Activated CD8-positive, alpha-beta T cell treated with anti-CD3 and anti-CD28 coated beads, Interleukin-2, amount 10 ng/mL, durations not matched to agents 7 days and 5 days (primary cell): ENCODE measurements around the gene B3GLCT. TPM values are rescaled to one million over a fixed set of nuclear protein-coding genes. Genes with fewer than 3 reads are reported as not detected.

Experiments used
- ATAC-seq: fragments of 150-1000 bp; cut with Tn5 transposase; one replicate; pipeline ENCODE4 v1.10.0; 2021; ENCODE audit warnings: moderate library complexity
- CTCF ChIA-PET: fragments of 350-600 bp; sonication (Branson Sonifier 250); formaldehyde crosslinking; loops from one replicate; lab custom pipeline; 2021; ENCODE audit warnings: antibody characterized with exemption; lab: Charles Lee
- POLR2A ChIA-PET: fragments of 350-600 bp; sonication (Branson Sonifier 250); formaldehyde crosslinking; loops from one replicate; lab custom pipeline; 2021; ENCODE audit warnings: antibody characterized with exemption; lab: Charles Lee
- DNase-seq: peaks from one replicate; pipeline ENCODE4 v3.0.0-alpha.2; 2020
- H3K27ac Mint-ChIP-seq: one replicate; pipeline ENCODE4 v1.8.0; 2021; ENCODE audit warnings: mild to moderate bottlenecking, mixed read lengths
- H3K27me3 Mint-ChIP-seq: one replicate; pipeline ENCODE4 v1.8.0; 2021; ENCODE audit warnings: low read depth, mixed read lengths
- H3K36me3 Mint-ChIP-seq: one replicate; pipeline ENCODE4 v1.8.0; 2021; ENCODE audit warnings: low read depth, mixed read lengths
- H3K4me1 Mint-ChIP-seq: one replicate; pipeline ENCODE4 v1.8.0; 2021; ENCODE audit warnings: low read depth, mixed read lengths
- H3K4me3 Mint-ChIP-seq: one replicate; pipeline ENCODE4 v1.8.0; 2021; ENCODE audit warnings: mild to moderate bottlenecking, mixed read lengths
- H3K9me3 Mint-ChIP-seq: one replicate; pipeline ENCODE4 v1.8.0; 2022; ENCODE audit warnings: mixed read lengths; ENCODE audit not compliant: insufficient read depth
- total RNA-seq, 2 experiments: library from RNA; stranded (reverse); gene quantifications; one replicate each; pipeline ENCODE4 v1.2.3, GENCODE V29; 2021

B3GLCT gene
- total RNA-seq, 2 experiments from 2014 or later = 5.0 to 5.5 TPM

GRCh38 chr13:31184981-31185645 lies 14.7 kb upstream of the B3GLCT start:
- Mint-ChIP-seq H3K27me3 (peaks cover 4% of the 10 kb centered on the region), H3K4me1 (no peaks in the 10 kb centered on the region), H3K9me3 (no peaks in the 10 kb centered on the region), H3K4me3 (no peak overlapping the region), H3K36me3 (no peaks in the 10 kb centered on the region), H3K27ac (no peak overlapping the region)
- CTCF ChIA-PET = interaction anchor here (0.9 kb wide), 1 partner anchor 52 kb away, joined by 3 read pairs; no protein-coding TSS in a partner anchor
- POLR2A ChIA-PET = no interaction called here
- ATAC-seq (no peak), DNase-seq (no peak)

DNA sequence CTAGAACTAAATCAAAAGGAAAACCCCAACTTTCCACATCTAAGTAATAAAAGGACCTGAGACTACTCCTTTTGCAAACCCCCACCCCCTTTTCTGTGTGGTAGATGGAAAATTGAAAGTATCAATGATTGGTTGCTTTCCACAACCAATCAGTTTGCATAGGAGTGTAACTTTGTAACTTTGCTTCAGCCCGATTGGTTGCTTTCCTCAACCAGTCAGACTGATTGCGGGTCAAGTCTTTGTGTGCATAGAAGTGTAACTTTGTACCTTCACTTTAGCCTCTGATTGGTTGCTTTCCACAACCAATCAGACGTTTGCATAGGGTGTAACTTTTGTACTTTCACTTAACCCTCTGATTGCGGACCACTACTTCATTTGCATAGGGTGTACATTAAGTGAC lies 8.0 kb upstream of the B3GLCT start:
- ChIA-PET CTCF (no interaction called here), POLR2A (no interaction called here)
- Mint-ChIP-seq H3K36me3 (no peaks in the 10 kb centered on the region), H3K4me1 (no peaks in the 10 kb centered on the region), H3K27me3 (peaks cover 12% of the 10 kb centered on the region), H3K9me3 (no peaks in the 10 kb centered on the region), H3K27ac (no peak overlapping the region), H3K4me3 (no peak overlapping the region)
- no peak for ATAC-seq
- no peak for DNase-seq

- H3K9me3 Mint-ChIP-seq = no peaks in the 10 kb centered on the region
- no peaks in the 10 kb centered on the region for H3K36me3 Mint-ChIP-seq
- CTCF ChIA-PET = no interaction called here
- H3K27me3 Mint-ChIP-seq = peaks cover 12% of the 10 kb centered on the region
- no peak overlapping the region for H3K27ac Mint-ChIP-seq
- ATAC-seq = no peak
- H3K4me3 Mint-ChIP-seq = no peak overlapping the region
- no peak for DNase-seq
- no peaks in the 10 kb centered on the region for H3K4me1 Mint-ChIP-seq
- POLR2A ChIA-PET = no interaction called here
Observed at GRCh38 chr13:31192306-31192705, 7.5 kb upstream of the B3GLCT start.

DNA sequence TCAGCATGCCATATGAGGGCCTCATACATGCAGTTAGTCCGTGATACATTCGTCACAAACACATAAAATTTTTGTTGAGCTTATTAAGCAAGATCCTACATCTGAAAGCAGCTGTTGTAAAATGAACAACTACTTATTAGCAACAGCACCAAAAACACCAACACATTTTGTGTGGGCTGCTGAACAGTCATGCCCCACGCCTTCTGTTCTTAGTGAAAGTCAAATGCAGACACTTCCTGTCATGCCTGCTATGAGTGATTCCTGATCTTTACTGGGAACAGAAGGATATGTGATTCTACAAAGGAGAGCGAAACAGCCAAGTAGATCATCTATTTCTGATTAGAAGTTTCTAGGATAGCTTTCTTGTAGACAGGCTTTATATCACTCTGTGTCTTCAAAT lies 4.2 kb upstream of the B3GLCT start:
- Mint-ChIP-seq H3K36me3 (no peaks in the 10 kb centered on the region), H3K27ac (no peak overlapping the region)

DNA sequence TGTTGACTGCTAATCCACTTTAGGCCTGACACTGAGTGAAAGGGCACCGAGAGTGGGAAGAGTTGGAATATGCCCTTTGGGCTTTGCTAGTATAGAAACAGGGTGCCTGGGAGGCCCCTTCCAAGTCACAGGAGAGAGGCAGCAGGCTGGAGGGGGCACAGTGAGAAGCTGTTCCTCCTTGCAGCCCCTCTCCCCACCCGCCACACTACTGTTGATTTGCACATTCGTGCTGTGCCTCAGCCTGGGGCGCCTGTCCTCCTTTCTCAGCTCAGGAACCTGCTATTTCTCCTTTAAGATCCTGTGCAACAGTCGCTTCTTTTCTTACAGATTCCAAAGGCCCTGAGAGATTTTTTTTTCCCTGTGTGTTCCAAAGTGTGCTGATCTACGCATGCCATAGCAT lies 2.8 kb upstream of the B3GLCT start:
- POLR2A ChIA-PET = no interaction called here
- DNase-seq (no peak), ATAC-seq (no peak)
- Mint-ChIP-seq H3K36me3 (no peaks in the 10 kb centered on the region), H3K27ac (no peak overlapping the region), H3K4me3 (no peak overlapping the region), H3K27me3 (peaks cover 4% of the 10 kb centered on the region), H3K9me3 (no peaks in the 10 kb centered on the region), H3K4me1 (peaks cover 13% of the 10 kb centered on the region)
- CTCF ChIA-PET = no interaction called here

More for the DNA sequence above, 4.2 kb upstream of the B3GLCT start:
- POLR2A ChIA-PET = no interaction called here
- peaks cover 6% of the 10 kb centered on the region for H3K4me1 Mint-ChIP-seq
- no peak for ATAC-seq
- H3K4me3 Mint-ChIP-seq = no peak overlapping the region
- CTCF ChIA-PET = interaction anchor here (1.3 kb wide), 1 partner anchor 151 kb away, joined by 3 read pairs; no protein-coding TSS in a partner anchor
- peaks cover 9% of the 10 kb centered on the region for H3K27me3 Mint-ChIP-seq
- DNase-seq = no peak
- no peaks in the 10 kb centered on the region for H3K9me3 Mint-ChIP-seq

GRCh38 chr13:31198519-31198918 lies 1.3 kb upstream of the B3GLCT start:
- no peak overlapping the region for H3K27ac Mint-ChIP-seq
- no peak overlapping the region for H3K4me3 Mint-ChIP-seq
- peaks cover 4% of the 10 kb centered on the region for H3K27me3 Mint-ChIP-seq
- CTCF ChIA-PET = interaction anchor here (1.0 to 1.3 kb wide), 2 partner anchors 9 to 19 kb away, joined by 3 read pairs; no protein-coding TSS in a partner anchor
- POLR2A ChIA-PET = no interaction called here
- ATAC-seq (no peak), DNase-seq (no peak)
- no peaks in the 10 kb centered on the region for H3K9me3 Mint-ChIP-seq
- no peaks in the 10 kb centered on the region for H3K36me3 Mint-ChIP-seq
- H3K4me1 Mint-ChIP-seq = peaks cover 13% of the 10 kb centered on the region

DNA sequence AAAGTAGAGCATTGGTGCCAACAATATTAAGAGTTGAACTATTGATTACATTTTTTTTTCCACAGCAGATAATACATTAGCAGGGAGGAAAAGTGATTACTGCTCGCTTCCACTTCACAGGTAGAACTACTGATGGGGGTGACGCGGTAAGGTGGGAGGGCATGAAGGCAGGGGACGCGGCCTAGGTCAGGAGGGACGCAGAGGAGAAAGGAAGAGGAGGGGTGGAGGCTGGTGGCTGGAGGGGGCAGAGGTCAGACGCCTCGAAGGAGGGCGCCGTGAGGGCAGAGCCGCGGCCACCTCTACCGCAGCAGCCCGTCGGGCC lies 287 bp upstream of the B3GLCT start:
- Mint-ChIP-seq H3K9me3 (no peaks in the 10 kb centered on the region), H3K27ac (peak overlapping the region; percentile 83), H3K36me3 (no peaks in the 10 kb centered on the region), H3K4me1 (peaks cover 20% of the 10 kb centered on the region), H3K27me3 (peaks cover 4% of the 10 kb centered on the region), H3K4me3 (peak overlapping the region; percentile 78)
- POLR2A ChIA-PET = interaction anchor here (0.7 kb wide), 2 partner anchors 39 to 584 kb away, joined by 3 read pairs; no protein-coding TSS in a partner anchor
- DNase-seq = no peak
- peak; percentile 27 for ATAC-seq
- CTCF ChIA-PET = interaction anchor here (0.8 to 2.7 kb wide), 13 partner anchors 9 to 227 kb away, joined by 3 to 10 read pairs (median 4); no protein-coding TSS in a partner anchor

DNA sequence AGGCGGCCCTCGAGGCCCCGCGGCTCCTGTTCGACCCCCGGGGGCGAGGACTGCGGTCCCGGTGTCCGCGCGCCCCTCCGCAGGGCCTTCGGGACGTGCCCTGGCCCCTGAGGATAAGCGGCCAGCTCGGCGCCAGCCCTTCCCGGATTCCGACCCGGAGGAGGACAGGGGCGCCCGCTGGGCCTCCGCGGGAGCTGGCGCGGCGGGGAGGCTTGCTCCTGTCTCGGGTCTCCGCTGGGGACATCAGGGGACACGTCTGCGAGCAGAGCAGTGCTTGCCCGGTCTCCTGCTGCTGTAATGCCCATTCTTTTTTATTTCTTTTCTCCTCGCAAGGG lies 829 bp downstream of the B3GLCT start:
- POLR2A ChIA-PET = interaction anchor here (0.9 kb wide), 1 partner anchor 38 kb away, joined by 3 read pairs; no protein-coding TSS in a partner anchor
- CTCF ChIA-PET = interaction anchor here (0.9 to 2.7 kb wide), 6 partner anchors 11 to 45 kb away, joined by 3 to 10 read pairs (median 5); no protein-coding TSS in a partner anchor
- no peaks in the 10 kb centered on the region for H3K36me3 Mint-ChIP-seq
- peaks cover 25% of the 10 kb centered on the region for H3K4me1 Mint-ChIP-seq
- H3K27ac Mint-ChIP-seq = peak overlapping the region; percentile 79
- no peaks in the 10 kb centered on the region for H3K9me3 Mint-ChIP-seq
- peak; percentile 31 for ATAC-seq
- DNase-seq = peak; percentile 40
- peak overlapping the region; percentile 76 for H3K4me3 Mint-ChIP-seq
- peaks cover 4% of the 10 kb centered on the region for H3K27me3 Mint-ChIP-seq

GRCh38 chr13:31201341-31202031 lies 1.7 kb downstream of the B3GLCT start:
- peaks cover 25% of the 10 kb centered on the region for H3K4me1 Mint-ChIP-seq
- no peak for ATAC-seq
- H3K4me3 Mint-ChIP-seq = peak overlapping the region; percentile 76
- ChIA-PET CTCF (interaction anchor here (0.6 to 2.7 kb wide), 9 partner anchors 10 to 45 kb away, joined by 3 to 10 read pairs (median 3); no protein-coding TSS in a partner anchor), POLR2A (interaction anchor here (0.9 kb wide), 1 partner anchor 39 kb away, joined by 3 read pairs; no protein-coding TSS in a partner anchor)
- H3K27ac Mint-ChIP-seq = peak overlapping the region; percentile 79
- H3K27me3 Mint-ChIP-seq = peaks cover 4% of the 10 kb centered on the region
- no peaks in the 10 kb centered on the region for H3K36me3 Mint-ChIP-seq
- H3K9me3 Mint-ChIP-seq = no peaks in the 10 kb centered on the region
- no peak for DNase-seq

DNA sequence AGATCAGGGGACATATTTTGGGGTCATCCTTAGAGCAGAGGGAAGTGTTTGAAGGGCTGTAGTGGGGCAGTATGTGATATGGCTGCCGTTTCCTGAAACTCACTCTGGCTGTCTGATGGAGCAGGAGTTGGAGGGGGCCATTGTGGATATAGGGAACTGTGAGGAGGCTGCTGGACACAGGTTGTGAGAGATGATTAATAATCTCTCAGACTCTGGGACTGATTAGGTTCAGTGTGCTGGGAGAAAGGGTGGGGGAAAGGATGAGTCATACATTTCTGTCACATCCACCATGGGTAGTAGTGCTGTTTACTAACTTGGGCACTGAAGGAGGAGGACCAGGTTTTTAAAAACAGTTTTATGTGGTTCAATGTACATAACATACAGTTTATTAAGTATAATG lies 4.8 kb downstream of the B3GLCT start:
- no peak overlapping the region for H3K27ac Mint-ChIP-seq
- H3K27me3 Mint-ChIP-seq = no peaks in the 10 kb centered on the region
- ATAC-seq (no peak), DNase-seq (peak; percentile 31)
- POLR2A ChIA-PET = interaction anchor here (0.7 kb wide), 1 partner anchor 66 kb away, joined by 3 read pairs; no protein-coding TSS in a partner anchor
- CTCF ChIA-PET = no interaction called here
- no peaks in the 10 kb centered on the region for H3K36me3 Mint-ChIP-seq
- H3K9me3 Mint-ChIP-seq = no peaks in the 10 kb centered on the region
- H3K4me1 Mint-ChIP-seq = peaks cover 22% of the 10 kb centered on the region
- H3K4me3 Mint-ChIP-seq = no peak overlapping the region

DNA sequence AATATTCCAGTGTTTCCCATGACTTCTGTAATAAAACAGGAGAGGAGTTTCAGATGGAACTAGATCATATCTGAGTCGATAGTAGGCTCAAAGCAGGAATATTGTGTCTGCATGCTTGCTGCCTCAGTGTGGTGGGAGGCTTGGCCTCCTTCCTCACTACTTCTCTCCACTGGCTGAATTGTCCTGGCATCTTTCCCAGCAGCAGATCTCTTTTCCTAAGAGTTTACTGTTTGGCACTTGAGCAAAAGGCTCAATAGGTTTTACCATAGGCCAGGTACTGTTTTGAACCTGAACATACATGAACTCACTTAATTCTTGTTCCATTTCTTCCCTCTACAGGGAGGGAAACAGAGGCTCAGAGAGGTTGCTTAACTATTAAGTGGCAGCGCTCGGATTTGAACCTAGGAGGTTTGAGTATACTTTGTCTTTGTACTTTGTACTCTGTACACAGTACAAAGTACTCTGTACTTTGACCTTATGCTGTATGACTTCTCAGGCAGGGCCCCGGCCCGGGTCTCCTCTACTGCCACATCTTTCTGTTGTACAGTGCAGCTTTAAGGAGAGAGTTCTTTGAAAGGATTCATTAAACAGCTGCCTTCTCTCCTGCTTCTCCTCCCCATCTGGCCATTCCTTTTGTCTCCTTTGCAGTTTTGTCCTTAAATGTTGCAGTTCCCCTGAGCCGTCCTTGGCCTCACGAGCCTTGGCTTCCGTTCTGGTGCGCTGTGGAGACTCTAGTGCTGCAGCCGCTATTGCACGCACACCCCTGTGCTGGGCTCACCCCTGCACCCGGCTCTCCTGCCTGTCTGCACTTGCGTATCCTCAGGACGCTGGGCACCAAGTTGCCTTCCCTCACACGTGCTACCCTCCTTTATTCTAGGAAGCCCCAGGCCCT lies 8.1 kb downstream of the B3GLCT start:
- Mint-ChIP-seq H3K4me1 (peaks cover 17% of the 10 kb centered on the region), H3K36me3 (no peaks in the 10 kb centered on the region), H3K27me3 (no peaks in the 10 kb centered on the region), H3K27ac (no peak overlapping the region), H3K9me3 (no peaks in the 10 kb centered on the region), H3K4me3 (no peak overlapping the region)
- CTCF ChIA-PET = interaction anchor here (1.7 kb wide), 1 partner anchor 8 kb away, joined by 4 read pairs; the partner anchor contains the start of gene B3GLCT
- ATAC-seq (no peak), DNase-seq (peak; percentile 13)
- POLR2A ChIA-PET = interaction anchor here (0.6 kb wide), 1 partner anchor 52 kb away, joined by 3 read pairs; no protein-coding TSS in a partner anchor
